ENCODE results near the gene USP17L28. TPM values are rescaled to one million over a fixed set of nuclear protein-coding genes. Genes with fewer than 3 reads are reported as not detected.
"Not testable (repeated sequence)": the region's sequence is repeated elsewhere in the genome, so short reads cannot be mapped to it uniquely, and the experiment has no call there.

The USP17L28 gene
- total and polyA plus RNA-seq, 2 donors (not counting 3 experiments of a cell fraction or from before 2014, with no cell fraction given): not detected

DNA sequence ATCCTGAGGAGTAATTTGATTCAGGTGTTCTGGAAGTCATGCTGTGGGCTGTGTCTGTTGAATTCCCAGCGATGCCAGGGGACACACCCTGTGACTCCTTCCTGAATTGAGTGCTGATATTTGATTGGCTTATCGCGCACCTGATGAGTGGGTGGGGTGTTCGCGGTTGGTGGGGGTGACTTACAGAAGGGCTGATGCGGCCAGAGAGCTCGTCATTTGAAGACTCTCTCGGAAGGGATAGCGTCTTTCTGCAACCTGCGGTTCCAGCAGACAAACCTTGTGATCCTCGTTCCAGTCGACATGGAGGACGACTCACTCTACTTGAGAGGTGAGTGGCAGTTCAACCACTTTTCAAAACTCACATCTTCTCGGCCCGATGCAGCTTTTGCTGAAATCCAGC is 4.6 kb downstream of the USP17L28 start, which contains the start of gene USP17L29:
Gene USP17L29, plus strand, starts transcription at position 301 of the 400 bp plus-strand sequence. Its CDS starts 0 bp downstream, at position 301.
- H3K9me3 ChIP-seq (replicated peaks; ENCODE audit: control insufficient read depth, insufficient read depth, low read length); DNase-seq (ENCODE audit: low read depth, low spot score); H3K79me2 ChIP-seq (ENCODE audit: control insufficient read depth, insufficient read depth, low read length); CTCF ChIA-PET; dilution Hi-C loops (cut with MboI; ENCODE audit: extremely low pct_ligation_motif_present, low sequenced_read_pairs); H3K4me1 ChIP-seq (ENCODE audit: control insufficient read depth, extremely low read depth, insufficient read depth, low read length); intact Hi-C loops (cut with micrococcal nuclease); POLR2A ChIA-PET; H3K9me1 ChIP-seq (replicated peaks; ENCODE audit: control insufficient read depth, extremely low read depth, insufficient read depth, low read length); H3K27me3 ChIP-seq (ENCODE audit: control insufficient read depth in 2 of 2, insufficient read depth in 2 of 2, low read length in 2 of 2); H3K4me3 ChIP-seq (replicated peaks in 1 of 3; ENCODE audit: insufficient read depth in 1 of 3, low read depth in 1 of 3, low read length in 3 of 3); FAIRE-seq; H3K27ac ChIP-seq (ENCODE audit: insufficient read depth, low read depth, low read length); H3K4me2 ChIP-seq (ENCODE audit: insufficient read depth, low read length); H3K36me3 ChIP-seq (ENCODE audit: control insufficient read depth in 2 of 2, extremely low read depth in 1 of 2, insufficient read depth in 2 of 2, low read length in 2 of 2); H2AFZ ChIP-seq (ENCODE audit: low read depth, low read length); H4K20me1 ChIP-seq (replicated peaks; ENCODE audit: control insufficient read depth, extremely low read depth, insufficient read depth, low read length); BruUV-seq (replicated peaks); H3K9ac ChIP-seq (replicated peaks; ENCODE audit: extremely low read depth, insufficient read depth, low read length): not testable (repeated sequence)

DNA sequence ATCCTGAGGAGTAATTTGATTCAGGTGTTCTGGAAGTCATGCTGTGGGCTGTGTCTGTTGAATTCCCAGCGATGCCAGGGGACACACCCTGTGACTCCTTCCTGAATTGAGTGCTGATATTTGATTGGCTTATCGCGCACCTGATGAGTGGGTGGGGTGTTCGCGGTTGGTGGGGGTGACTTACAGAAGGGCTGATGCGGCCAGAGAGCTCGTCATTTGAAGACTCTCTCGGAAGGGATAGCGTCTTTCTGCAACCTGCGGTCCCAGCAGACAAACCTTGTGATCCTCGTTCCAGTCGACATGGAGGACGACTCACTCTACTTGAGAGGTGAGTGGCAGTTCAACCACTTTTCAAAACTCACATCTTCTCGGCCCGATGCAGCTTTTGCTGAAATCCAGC is 14.1 kb downstream of the USP17L28 start, which contains the start of gene USP17L30:
Gene USP17L30, plus strand, starts transcription at position 301 of the 400 bp plus-strand sequence. Its CDS starts 0 bp downstream, at position 301.
- H3K9ac ChIP-seq (replicated peaks; ENCODE audit: extremely low read depth, insufficient read depth, low read length); H2AFZ ChIP-seq (ENCODE audit: low read depth, low read length); H4K20me1 ChIP-seq (replicated peaks; ENCODE audit: control insufficient read depth, extremely low read depth, insufficient read depth, low read length); H3K79me2 ChIP-seq (ENCODE audit: control insufficient read depth, insufficient read depth, low read length); dilution Hi-C loops (cut with MboI; ENCODE audit: extremely low pct_ligation_motif_present, low sequenced_read_pairs); CTCF ChIA-PET; H3K27me3 ChIP-seq (ENCODE audit: control insufficient read depth in 2 of 2, insufficient read depth in 2 of 2, low read length in 2 of 2); H3K36me3 ChIP-seq (ENCODE audit: control insufficient read depth in 2 of 2, extremely low read depth in 1 of 2, insufficient read depth in 2 of 2, low read length in 2 of 2); H3K9me1 ChIP-seq (replicated peaks; ENCODE audit: control insufficient read depth, extremely low read depth, insufficient read depth, low read length); H3K9me3 ChIP-seq (replicated peaks; ENCODE audit: control insufficient read depth, insufficient read depth, low read length); FAIRE-seq; H3K27ac ChIP-seq (ENCODE audit: insufficient read depth, low read depth, low read length); intact Hi-C loops (cut with micrococcal nuclease); H3K4me1 ChIP-seq (ENCODE audit: control insufficient read depth, extremely low read depth, insufficient read depth, low read length); POLR2A ChIA-PET; DNase-seq (ENCODE audit: low read depth, low spot score); H3K4me3 ChIP-seq (replicated peaks in 1 of 3; ENCODE audit: insufficient read depth in 1 of 3, low read depth in 1 of 3, low read length in 3 of 3); H3K4me2 ChIP-seq (ENCODE audit: insufficient read depth, low read length); BruUV-seq (replicated peaks): not testable (repeated sequence)

DNA sequence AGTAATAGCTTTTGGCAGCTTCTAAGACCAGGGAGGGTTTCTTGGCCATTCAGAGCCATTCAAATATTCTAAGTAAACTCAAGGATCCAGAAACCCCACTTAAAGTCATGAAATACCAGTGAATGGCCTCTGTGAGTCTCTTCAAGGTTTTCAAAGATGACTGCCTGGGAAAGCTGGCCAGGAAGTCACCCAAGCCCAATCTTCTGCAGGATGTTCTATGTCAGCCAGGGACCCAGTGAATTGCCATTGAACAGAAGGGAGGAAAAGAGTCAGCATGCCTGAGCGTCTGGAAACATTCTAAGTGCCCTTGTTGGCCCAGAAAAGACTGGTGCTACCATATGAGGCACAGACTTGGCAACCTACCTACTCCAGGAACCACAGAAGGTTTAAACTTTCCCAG is 31.2 kb downstream of the USP17L28 start:
- FAIRE-seq; POLR2A ChIA-PET; BruUV-seq (replicated peaks); H2AFZ ChIP-seq (ENCODE audit: low read depth, low read length); H3K4me2 ChIP-seq (ENCODE audit: insufficient read depth, low read length); H3K79me2 ChIP-seq (ENCODE audit: control insufficient read depth, insufficient read depth, low read length); H3K36me3 ChIP-seq (ENCODE audit: control insufficient read depth in 2 of 2, extremely low read depth in 1 of 2, insufficient read depth in 2 of 2, low read length in 2 of 2); H3K9ac ChIP-seq (replicated peaks; ENCODE audit: extremely low read depth, insufficient read depth, low read length); H3K4me3 ChIP-seq (replicated peaks in 1 of 3; ENCODE audit: insufficient read depth in 1 of 3, low read depth in 1 of 3, low read length in 3 of 3); intact Hi-C loops (cut with micrococcal nuclease); H3K27me3 ChIP-seq (ENCODE audit: control insufficient read depth in 2 of 2, insufficient read depth in 2 of 2, low read length in 2 of 2); H3K9me1 ChIP-seq (replicated peaks; ENCODE audit: control insufficient read depth, extremely low read depth, insufficient read depth, low read length); H3K9me3 ChIP-seq (replicated peaks; ENCODE audit: control insufficient read depth, insufficient read depth, low read length); DNase-seq (ENCODE audit: low read depth, low spot score); dilution Hi-C loops (cut with MboI; ENCODE audit: extremely low pct_ligation_motif_present, low sequenced_read_pairs); H3K27ac ChIP-seq (ENCODE audit: insufficient read depth, low read depth, low read length); CTCF ChIA-PET; H3K4me1 ChIP-seq (ENCODE audit: control insufficient read depth, extremely low read depth, insufficient read depth, low read length); H4K20me1 ChIP-seq (replicated peaks; ENCODE audit: control insufficient read depth, extremely low read depth, insufficient read depth, low read length): not testable (repeated sequence)
